CD1c-positive myeloid dendritic cell (primary cell): ENCODE results near the gene IL17RC.
"Not testable (repeated sequence)": the region's sequence is repeated elsewhere in the genome, so short reads cannot be mapped to it uniquely, and the experiment has no call there.

ENCODE experiments used
- DNase-seq: peaks from one replicate; pipeline ENCODE4 v3.0.0-alpha.2; 2016; ENCODE audit errors: extremely low spot score

The IL17RC gene

GRCh38 chr3:9891072-9891622 is 25.8 kb upstream of the IL17RC start:
- DNase-seq, result no peak

- no peak for DNase-seq
These were observed 23.2 kb upstream of the IL17RC start for GRCh38 chr3:9893739-9894138.

- DNase-seq, result not testable (repeated sequence)
These were observed 21.2 kb upstream of the IL17RC start for GRCh38 chr3:9895715-9896114.

GRCh38 chr3:9896755-9897407 is 20.0 kb upstream of the IL17RC start:
- DNase-seq, result not testable (repeated sequence)

- no peak for DNase-seq
These were observed 19.2 kb upstream of the IL17RC start for GRCh38 chr3:9897408-9898372.

- DNase-seq, result no peak
These were observed 18.2 kb upstream of the IL17RC start for GRCh38 chr3:9898467-9899241.

GRCh38 chr3:9899289-9899791 is 17.6 kb upstream of the IL17RC start:
- no peak for DNase-seq

GRCh38 chr3:9900965-9901415 is 15.9 kb upstream of the IL17RC start:
- DNase-seq, result not testable (repeated sequence)

GRCh38 chr3:9901967-9902366 is 14.9 kb upstream of the IL17RC start:
- no peak for DNase-seq

- DNase-seq, result no peak
These were observed 14.3 kb upstream of the IL17RC start, which contains the start of gene IL17RE for GRCh38 chr3:9902372-9903237. Gene IL17RE, plus strand, starts transcription at chr3:9902848. Its CDS starts 85 bp downstream, at chr3:9902933.

- peak; percentile 56 for DNase-seq
These were observed 13.7 kb upstream of the IL17RC start for GRCh38 chr3:9903238-9903624.

- DNase-seq, result no peak
These were observed 13.0 kb upstream of the IL17RC start for GRCh38 chr3:9903904-9904303.

- DNase-seq, result no peak
These were observed 10.4 kb upstream of the IL17RC start for GRCh38 chr3:9906480-9906879.

- no peak for DNase-seq
These were observed 8.6 kb upstream of the IL17RC start for GRCh38 chr3:9908286-9908685.

- no peak for DNase-seq
These were observed 7.5 kb upstream of the IL17RC start for GRCh38 chr3:9909221-9910013.

- no peak for DNase-seq
These were observed 5.0 kb upstream of the IL17RC start for GRCh38 chr3:9911863-9912262.

- DNase-seq, result no peak
These were observed 4.5 kb upstream of the IL17RC start for GRCh38 chr3:9912294-9912935.

- no peak for DNase-seq
These were observed 3.3 kb upstream of the IL17RC start for GRCh38 chr3:9913601-9914000.

- DNase-seq, result no peak
These were observed 2.9 kb upstream of the IL17RC start for GRCh38 chr3:9914011-9914410.
